DMS114 treated with DMSO at 0.1 percent for 48 hours (cell line): Measurements from ENCODE around the gene MYCBP2.

Experiments
- DNase-seq: peaks from one replicate; lab custom pipeline; 2025; ENCODE audit not compliant: unreplicated experiment; lab: John Stamatoyannopoulos, UW

Gene MYCBP2

GRCh38 chr13:77124423-77124822 is 202.5 kb downstream of the MYCBP2 start:
- no peak for DNase-seq

GRCh38 chr13:77118134-77118533 is 208.8 kb downstream of the MYCBP2 start:
- DNase-seq, result no peak

- DNase-seq, result no peak
Observed at GRCh38 chr13:77114271-77114670, 212.6 kb downstream of the MYCBP2 start.

- DNase-seq, result no peak
Observed at GRCh38 chr13:77113496-77113895, 213.4 kb downstream of the MYCBP2 start.

GRCh38 chr13:77105051-77105450 is 221.8 kb downstream of the MYCBP2 start:
- DNase-seq, result no peak

GRCh38 chr13:77099415-77099814 is 227.5 kb downstream of the MYCBP2 start:
- no peak for DNase-seq

- no peak for DNase-seq
Observed at GRCh38 chr13:77095288-77095687, 231.6 kb downstream of the MYCBP2 start.

- DNase-seq, result no peak
Observed at GRCh38 chr13:77094773-77095172, 232.1 kb downstream of the MYCBP2 start.

GRCh38 chr13:77093735-77094134 is 233.2 kb downstream of the MYCBP2 start:
- DNase-seq, result no peak

GRCh38 chr13:77084755-77085154 is 242.1 kb downstream of the MYCBP2 start:
- DNase-seq, result no peak

- DNase-seq, result no peak
Observed at GRCh38 chr13:77079902-77080413, 246.9 kb downstream of the MYCBP2 start.

- no peak for DNase-seq
Observed at GRCh38 chr13:77067519-77067918, 259.4 kb downstream of the MYCBP2 start.

GRCh38 chr13:77065461-77066147 is 261.3 kb downstream of the MYCBP2 start:
- no peak for DNase-seq

GRCh38 chr13:77062097-77062496 is 264.8 kb downstream of the MYCBP2 start:
- no peak for DNase-seq

GRCh38 chr13:77061362-77061761 is 265.5 kb downstream of the MYCBP2 start:
- DNase-seq, result no peak

- no peak for DNase-seq
Observed at GRCh38 chr13:77056886-77057285, 270.0 kb downstream of the MYCBP2 start.

- no peak for DNase-seq
Observed at GRCh38 chr13:77056382-77056781, 270.5 kb downstream of the MYCBP2 start.

- no peak for DNase-seq
Observed at GRCh38 chr13:77055158-77055557, 271.7 kb downstream of the MYCBP2 start.

GRCh38 chr13:77053192-77053591 is 273.7 kb downstream of the MYCBP2 start:
- no peak for DNase-seq

GRCh38 chr13:77048681-77049080 is 278.2 kb downstream of the MYCBP2 start:
- DNase-seq, result no peak

- no peak for DNase-seq
Observed at GRCh38 chr13:77047649-77048343, 279.1 kb downstream of the MYCBP2 start.

- DNase-seq, result no peak
Observed at GRCh38 chr13:77042566-77043177, 284.2 kb downstream of the MYCBP2 start.
